Astrocyte (in vitro differentiated cells and primary cell): ENCODE measurements around the gene GRID2. TPM values are rescaled to one million over a fixed set of nuclear protein-coding genes. Genes with fewer than 3 reads are reported as not detected.

Experiments
- DNase-seq: peaks from one replicate; pipeline ENCODE4 v3.0.0-alpha.2; 2010; ENCODE audit warnings: low read depth
- FAIRE-seq: peaks from 2 replicates; lab custom pipeline; 2011; peaks lifted over from hg19 to GRCh38; lab: Jason Lieb, UNC
- H2AFZ ChIP-seq: 2 replicates; pipeline ENCODE4 v1.6.0; 2012; ENCODE audit warnings: low read depth, low read length, inconsistent platforms
- H3K27ac ChIP-seq: 2 replicates; pipeline ENCODE4 v1.5.1; 2011; ENCODE audit warnings: low read depth, low read length, inconsistent platforms
- H3K27me3 ChIP-seq: 2 replicates; pipeline ENCODE4 v1.6.0; 2011; ENCODE audit warnings: low read length, inconsistent platforms; ENCODE audit not compliant: insufficient read depth
- H3K36me3 ChIP-seq: 2 replicates; pipeline ENCODE4 v1.5.1; 2011; ENCODE audit warnings: low read length, inconsistent platforms; ENCODE audit not compliant: insufficient read depth
- H3K4me1 ChIP-seq: 2 replicates; pipeline ENCODE4 v1.5.1; 2011; ENCODE audit warnings: low read length, inconsistent platforms; ENCODE audit not compliant: insufficient read depth
- H3K4me2 ChIP-seq: 2 replicates; pipeline ENCODE4 v1.6.0; 2012; ENCODE audit warnings: low read length, inconsistent platforms
- H3K4me3 ChIP-seq: 2 replicates; pipeline ENCODE4 v1.5.1; 2011; ENCODE audit warnings: low read depth, mild to moderate bottlenecking, low read length, inconsistent platforms; ENCODE audit not compliant: insufficient read depth
- H3K79me2 ChIP-seq: 2 replicates; pipeline ENCODE4 v1.6.0; 2012; ENCODE audit warnings: mild to moderate bottlenecking, low read length, inconsistent platforms; ENCODE audit not compliant: insufficient read depth
- H3K9ac ChIP-seq: 2 replicates; pipeline ENCODE4 v1.6.0; 2012; ENCODE audit warnings: mild to moderate bottlenecking, low read length, inconsistent platforms
- H3K9me3 ChIP-seq: 2 replicates; pipeline ENCODE4 v1.5.1; 2012; ENCODE audit warnings: low read depth, mild to moderate bottlenecking, low read length, inconsistent platforms; ENCODE audit not compliant: insufficient read depth
- H4K20me1 ChIP-seq: 2 replicates; pipeline ENCODE4 v1.6.0; 2012; ENCODE audit warnings: low read length, inconsistent platforms; ENCODE audit not compliant: insufficient read depth
- H3K27ac Mint-ChIP-seq: one replicate; pipeline ENCODE4 v1.8.0; 2021; ENCODE audit warnings: mild to moderate bottlenecking, mixed read lengths; ENCODE audit not compliant: unreplicated experiment
- H3K27me3 Mint-ChIP-seq: one replicate; pipeline ENCODE4 v1.8.0; 2021; ENCODE audit warnings: low read depth, mixed read lengths; ENCODE audit not compliant: unreplicated experiment
- H3K36me3 Mint-ChIP-seq: one replicate; pipeline ENCODE4 v1.8.0; 2021; ENCODE audit warnings: low read depth, mixed read lengths; ENCODE audit not compliant: unreplicated experiment
- H3K4me1 Mint-ChIP-seq: one replicate; pipeline ENCODE4 v1.8.0; 2021; ENCODE audit warnings: low read depth, mixed read lengths; ENCODE audit not compliant: unreplicated experiment
- H3K4me3 Mint-ChIP-seq: one replicate; pipeline ENCODE4 v1.8.0; 2021; ENCODE audit warnings: mild to moderate bottlenecking, moderate library complexity, mixed read lengths; ENCODE audit not compliant: unreplicated experiment
- H3K9me3 Mint-ChIP-seq: one replicate; pipeline ENCODE4 v1.8.0; 2021; ENCODE audit warnings: mild to moderate bottlenecking, mixed read lengths; ENCODE audit not compliant: unreplicated experiment
- EZH2 ChIP-seq: IDR thresholded peaks from 2 replicates; pipeline ENCODE4 v1.6.1; 2012; ENCODE audit warnings: mild to moderate bottlenecking, low read length, inconsistent platforms; ENCODE audit not compliant: insufficient read depth
- total RNA-seq: library from RNA; stranded (reverse); gene quantifications from 2 replicates; pipeline ENCODE4 v1.2.1, GENCODE V29; 2021
- TF ChIP-seq, protein P1 (sequence below): IDR thresholded peaks from 2 replicates; pipeline ENCODE4 v1.5.1; 2011; ENCODE audit warnings: low read depth, mild to moderate bottlenecking, inconsistent platforms, low read length, moderate library complexity; ENCODE audit not compliant: insufficient read depth

GRID2 gene
- total RNA-seq, 1 donor from 2014 or later: 0.14 TPM

DNA sequence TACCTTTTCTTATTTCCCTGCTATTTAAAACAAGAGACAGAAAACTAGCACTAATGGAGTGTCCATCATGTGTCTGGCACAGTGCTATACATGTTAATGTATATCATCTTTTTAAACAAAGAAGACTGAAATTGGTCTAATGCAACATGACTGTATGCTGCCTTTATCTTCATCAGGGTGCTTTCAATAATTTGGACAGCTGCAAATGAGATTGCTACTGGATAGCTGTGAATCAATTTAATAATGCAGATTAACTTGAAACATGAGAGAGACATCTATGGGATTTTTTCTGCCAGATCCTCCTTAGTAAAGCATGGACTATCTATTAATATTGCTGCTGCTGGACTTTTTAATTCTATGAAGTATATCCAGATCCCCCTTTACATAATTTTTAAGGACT is 1269.5 kb downstream of the GRID2 start:
- no peaks in the 10 kb centered on the region for H3K36me3 Mint-ChIP-seq
- Histone ChIP-seq H3K36me3 (no peaks in the 10 kb centered on the region), H2AFZ (no peak overlapping the region), H3K4me2 (no peak overlapping the region), H3K4me3 (no peak overlapping the region), H3K79me2 (no peaks in the 10 kb centered on the region), H3K27me3 (no peaks in the 10 kb centered on the region), H3K9me3 (no peaks in the 10 kb centered on the region), H4K20me1 (no peaks in the 10 kb centered on the region), H3K9ac (no peak overlapping the region), H3K27ac (no peak overlapping the region), H3K4me1 (no peaks in the 10 kb centered on the region)
- H3K4me3 Mint-ChIP-seq: no peak overlapping the region
- TF ChIP-seq, protein P1, sequence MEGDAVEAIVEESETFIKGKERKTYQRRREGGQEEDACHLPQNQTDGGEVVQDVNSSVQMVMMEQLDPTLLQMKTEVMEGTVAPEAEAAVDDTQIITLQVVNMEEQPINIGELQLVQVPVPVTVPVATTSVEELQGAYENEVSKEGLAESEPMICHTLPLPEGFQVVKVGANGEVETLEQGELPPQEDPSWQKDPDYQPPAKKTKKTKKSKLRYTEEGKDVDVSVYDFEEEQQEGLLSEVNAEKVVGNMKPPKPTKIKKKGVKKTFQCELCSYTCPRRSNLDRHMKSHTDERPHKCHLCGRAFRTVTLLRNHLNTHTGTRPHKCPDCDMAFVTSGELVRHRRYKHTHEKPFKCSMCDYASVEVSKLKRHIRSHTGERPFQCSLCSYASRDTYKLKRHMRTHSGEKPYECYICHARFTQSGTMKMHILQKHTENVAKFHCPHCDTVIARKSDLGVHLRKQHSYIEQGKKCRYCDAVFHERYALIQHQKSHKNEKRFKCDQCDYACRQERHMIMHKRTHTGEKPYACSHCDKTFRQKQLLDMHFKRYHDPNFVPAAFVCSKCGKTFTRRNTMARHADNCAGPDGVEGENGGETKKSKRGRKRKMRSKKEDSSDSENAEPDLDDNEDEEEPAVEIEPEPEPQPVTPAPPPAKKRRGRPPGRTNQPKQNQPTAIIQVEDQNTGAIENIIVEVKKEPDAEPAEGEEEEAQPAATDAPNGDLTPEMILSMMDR: no peak
- no peak for TF ChIP-seq EZH2
- no peaks in the 10 kb centered on the region for H3K4me1 Mint-ChIP-seq
- no peaks in the 10 kb centered on the region for H3K27me3 Mint-ChIP-seq
- H3K27ac Mint-ChIP-seq: no peak overlapping the region
- no peak for DNase-seq
- no peak for FAIRE-seq
- no peaks in the 10 kb centered on the region for H3K9me3 Mint-ChIP-seq

DNA sequence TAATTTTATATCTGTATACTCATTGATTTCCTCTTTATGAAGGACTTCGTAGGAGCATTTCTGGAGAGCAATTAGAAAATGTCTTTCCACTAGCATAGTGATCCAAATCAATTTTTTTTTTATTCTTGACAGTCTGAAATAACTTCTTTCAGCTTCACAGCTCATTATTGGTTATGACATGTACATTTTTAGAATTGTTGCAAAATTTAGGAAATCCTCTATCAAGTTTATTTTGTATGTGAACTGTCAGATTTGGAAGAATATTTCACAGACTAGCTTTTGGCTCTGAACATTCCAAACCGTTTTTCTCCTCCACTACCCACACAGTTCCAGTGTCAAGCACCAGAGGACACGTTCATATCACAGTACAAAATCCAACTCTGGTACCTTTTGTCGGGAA is 1275.2 kb downstream of the GRID2 start:
- no peaks in the 10 kb centered on the region for H3K4me1 Mint-ChIP-seq
- no peaks in the 10 kb centered on the region for H3K4me1 ChIP-seq
- FAIRE-seq: no peak

DNA sequence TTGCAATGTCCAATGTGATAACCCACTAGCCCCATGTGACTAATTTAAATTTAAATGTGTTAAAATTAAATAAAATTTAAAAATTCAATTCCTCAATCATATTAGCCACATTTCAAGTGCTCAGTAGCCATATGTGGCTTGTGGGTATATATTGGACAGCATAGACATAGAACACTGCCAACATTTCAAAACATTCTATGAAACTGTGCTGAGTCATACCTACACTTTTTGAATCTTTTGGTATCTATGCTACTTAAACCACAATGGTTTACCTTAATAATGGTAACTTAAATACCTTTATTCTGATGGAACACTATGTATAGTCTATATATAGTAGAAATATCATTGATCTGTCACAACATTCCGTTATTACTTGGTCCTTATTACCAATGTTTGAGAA is 1301.4 kb downstream of the GRID2 start:
- no peak overlapping the region for H3K4me3 ChIP-seq
- no peaks in the 10 kb centered on the region for H3K4me1 Mint-ChIP-seq
- no peaks in the 10 kb centered on the region for H4K20me1 ChIP-seq
- H3K36me3 ChIP-seq: no peaks in the 10 kb centered on the region
- no peaks in the 10 kb centered on the region for H3K27me3 ChIP-seq
- TF ChIP-seq, protein P1: no peak
- no peak for TF ChIP-seq EZH2
- no peaks in the 10 kb centered on the region for H3K79me2 ChIP-seq
- no peaks in the 10 kb centered on the region for H3K4me1 ChIP-seq
- H3K4me2 ChIP-seq: no peak overlapping the region
- H3K27ac Mint-ChIP-seq: no peak overlapping the region
- H2AFZ ChIP-seq: no peak overlapping the region
- no peak overlapping the region for H3K9ac ChIP-seq
- H3K36me3 Mint-ChIP-seq: no peaks in the 10 kb centered on the region
- H3K9me3 Mint-ChIP-seq: peaks cover 3% of the 10 kb centered on the region
- no peaks in the 10 kb centered on the region for H3K27me3 Mint-ChIP-seq
- no peak overlapping the region for H3K4me3 Mint-ChIP-seq
- DNase-seq (no peak), FAIRE-seq (no peak)
- no peaks in the 10 kb centered on the region for H3K9me3 ChIP-seq
- H3K27ac ChIP-seq: no peak overlapping the region

More for the DNA sequence above, 1275.2 kb downstream of the GRID2 start:
- Histone ChIP-seq H3K4me3 (no peak overlapping the region), H4K20me1 (no peaks in the 10 kb centered on the region), H3K27me3 (no peaks in the 10 kb centered on the region), H3K79me2 (no peaks in the 10 kb centered on the region), H2AFZ (no peak overlapping the region), H3K27ac (no peak overlapping the region), H3K4me2 (no peak overlapping the region), H3K9ac (no peak overlapping the region), H3K36me3 (no peaks in the 10 kb centered on the region), H3K9me3 (no peaks in the 10 kb centered on the region)
- Mint-ChIP-seq H3K4me3 (no peak overlapping the region), H3K9me3 (peaks cover 2% of the 10 kb centered on the region), H3K27me3 (no peaks in the 10 kb centered on the region), H3K27ac (no peak overlapping the region), H3K36me3 (no peaks in the 10 kb centered on the region)
- DNase-seq: no peak
- TF ChIP-seq, protein P1: no peak
- TF ChIP-seq EZH2: no peak
